Duodenal mucosa (tissue), 2 donors: ENCODE results near the gene NFKB1.

Experiments
- H3K27ac ChIP-seq: one replicate; pipeline ENCODE4 v1.7.0; 2013; ENCODE audit warnings: low read depth, low read length
- H3K27me3 ChIP-seq, 2 donors: one replicate each; pipeline ENCODE4 v1.7.0; 2013; ENCODE audit warnings: low read length in 2 of 2, control low read depth in 1 of 2; ENCODE audit not compliant: insufficient read depth in 2 of 2, control insufficient read depth in 1 of 2
- H3K36me3 ChIP-seq, 2 donors: one replicate each; pipeline ENCODE4 v1.7.0; 2013; ENCODE audit warnings: low read length in 2 of 2, control low read depth in 1 of 2; ENCODE audit not compliant: insufficient read depth in 2 of 2, control insufficient read depth in 1 of 2
- H3K4me1 ChIP-seq, 2 donors: one replicate each; pipeline ENCODE4 v1.7.0; 2013; ENCODE audit warnings: low read length in 2 of 2, control low read depth in 1 of 2; ENCODE audit not compliant: insufficient read depth in 2 of 2, control insufficient read depth in 1 of 2
- H3K4me3 ChIP-seq, 2 donors: one replicate each; pipeline ENCODE4 v1.7.0; 2013; ENCODE audit warnings: low read length in 2 of 2, low read depth in 1 of 2
- H3K9ac ChIP-seq, 2 donors: one replicate each; pipeline ENCODE4 v1.7.0; 2013; ENCODE audit warnings: low read length in 2 of 2, low read depth in 1 of 2
- H3K9me3 ChIP-seq, 2 donors: one replicate each; pipeline ENCODE4 v1.7.0; 2013; ENCODE audit warnings: low read length in 2 of 2, control low read depth in 1 of 2; ENCODE audit not compliant: control insufficient read depth in 1 of 2

The NFKB1 gene, protein sequence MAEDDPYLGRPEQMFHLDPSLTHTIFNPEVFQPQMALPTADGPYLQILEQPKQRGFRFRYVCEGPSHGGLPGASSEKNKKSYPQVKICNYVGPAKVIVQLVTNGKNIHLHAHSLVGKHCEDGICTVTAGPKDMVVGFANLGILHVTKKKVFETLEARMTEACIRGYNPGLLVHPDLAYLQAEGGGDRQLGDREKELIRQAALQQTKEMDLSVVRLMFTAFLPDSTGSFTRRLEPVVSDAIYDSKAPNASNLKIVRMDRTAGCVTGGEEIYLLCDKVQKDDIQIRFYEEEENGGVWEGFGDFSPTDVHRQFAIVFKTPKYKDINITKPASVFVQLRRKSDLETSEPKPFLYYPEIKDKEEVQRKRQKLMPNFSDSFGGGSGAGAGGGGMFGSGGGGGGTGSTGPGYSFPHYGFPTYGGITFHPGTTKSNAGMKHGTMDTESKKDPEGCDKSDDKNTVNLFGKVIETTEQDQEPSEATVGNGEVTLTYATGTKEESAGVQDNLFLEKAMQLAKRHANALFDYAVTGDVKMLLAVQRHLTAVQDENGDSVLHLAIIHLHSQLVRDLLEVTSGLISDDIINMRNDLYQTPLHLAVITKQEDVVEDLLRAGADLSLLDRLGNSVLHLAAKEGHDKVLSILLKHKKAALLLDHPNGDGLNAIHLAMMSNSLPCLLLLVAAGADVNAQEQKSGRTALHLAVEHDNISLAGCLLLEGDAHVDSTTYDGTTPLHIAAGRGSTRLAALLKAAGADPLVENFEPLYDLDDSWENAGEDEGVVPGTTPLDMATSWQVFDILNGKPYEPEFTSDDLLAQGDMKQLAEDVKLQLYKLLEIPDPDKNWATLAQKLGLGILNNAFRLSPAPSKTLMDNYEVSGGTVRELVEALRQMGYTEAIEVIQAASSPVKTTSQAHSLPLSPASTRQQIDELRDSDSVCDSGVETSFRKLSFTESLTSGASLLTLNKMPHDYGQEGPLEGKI

DNA sequence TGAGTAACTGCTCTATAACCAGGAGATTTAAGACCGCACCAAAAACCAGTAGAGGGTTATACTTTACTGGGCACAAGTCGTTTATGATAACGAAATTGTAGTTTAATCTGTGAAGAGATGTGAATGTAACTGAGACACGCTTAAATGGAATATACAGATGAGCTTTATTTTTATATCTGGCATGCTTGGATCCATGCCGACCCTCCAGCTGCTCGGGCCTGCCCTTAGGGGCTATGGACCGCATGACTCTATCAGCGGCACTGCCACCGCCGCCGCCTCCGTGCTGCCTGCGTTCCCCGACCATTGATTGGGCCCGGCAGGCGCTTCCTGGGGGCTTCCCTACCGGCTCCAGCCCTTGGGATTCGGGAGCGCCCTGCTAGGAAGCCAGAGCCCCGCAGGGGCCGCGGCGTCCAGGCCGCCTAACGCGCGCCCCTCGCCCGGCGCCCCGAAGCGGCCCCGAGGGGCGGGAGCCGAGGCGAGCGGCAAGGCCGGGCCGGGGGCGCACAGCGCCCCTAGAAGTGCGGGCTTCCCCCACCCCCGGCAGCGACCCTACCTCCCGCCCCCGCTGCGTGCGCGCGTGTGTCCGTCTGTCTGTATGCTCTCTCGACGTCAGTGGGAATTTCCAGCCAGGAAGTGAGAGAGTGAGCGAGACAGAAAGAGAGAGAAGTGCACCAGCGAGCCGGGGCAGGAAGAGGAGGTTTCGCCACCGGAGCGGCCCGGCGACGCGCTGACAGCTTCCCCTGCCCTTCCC, at the start of gene NFKB1:
NFKB1 (plus strand) TSS at position 664 of the 751 bp plus-strand sequence. CDS start 24,160 bp downstream, outside the sequence.
- H3K36me3 ChIP-seq = no peaks in the 10 kb centered on the region
- H3K4me3 ChIP-seq = peak within 1 kb of the TSS; percentile 82 to 95
- peak within 1 kb of the TSS; percentile 96 for H3K27ac ChIP-seq
- H3K9me3 ChIP-seq = no peaks in the 10 kb centered on the region
- H3K4me1 ChIP-seq = peaks cover 23 to 31% of the 10 kb centered on the region in 2 donors
- H3K27me3 ChIP-seq = no peaks in the 10 kb centered on the region
- peak within 1 kb of the TSS; percentile 84 to 90 for H3K9ac ChIP-seq

DNA sequence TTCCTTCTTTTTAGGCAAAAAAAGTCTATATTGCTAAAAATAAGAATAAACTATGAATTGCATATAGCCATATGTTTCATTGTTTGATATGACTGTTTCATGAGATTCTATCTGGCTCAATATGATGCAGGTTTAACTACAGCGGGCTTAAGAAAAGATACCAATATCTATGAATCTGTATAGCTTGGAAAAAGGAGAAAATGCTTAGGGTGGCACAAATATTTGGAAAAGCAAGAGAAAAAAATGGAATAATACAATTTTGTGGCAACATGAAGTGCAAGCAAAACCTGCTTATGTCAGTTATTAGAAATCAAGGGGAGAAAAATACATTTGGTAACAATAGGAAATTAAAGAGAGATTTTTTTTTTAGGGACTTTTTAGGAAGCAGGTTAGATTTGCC, 48.3 kb upstream of the NFKB1 start:
- H3K36me3 ChIP-seq = no peaks in the 10 kb centered on the region
- H3K27me3 ChIP-seq = no peaks in the 10 kb centered on the region
- H3K27ac ChIP-seq = no peak overlapping the region
- no peak overlapping the region for H3K9ac ChIP-seq
- H3K9me3 ChIP-seq = no peaks in the 10 kb centered on the region
- peaks cover 8 to 10% of the 10 kb centered on the region in 2 donors for H3K4me1 ChIP-seq
- no peak overlapping the region for H3K4me3 ChIP-seq

DNA sequence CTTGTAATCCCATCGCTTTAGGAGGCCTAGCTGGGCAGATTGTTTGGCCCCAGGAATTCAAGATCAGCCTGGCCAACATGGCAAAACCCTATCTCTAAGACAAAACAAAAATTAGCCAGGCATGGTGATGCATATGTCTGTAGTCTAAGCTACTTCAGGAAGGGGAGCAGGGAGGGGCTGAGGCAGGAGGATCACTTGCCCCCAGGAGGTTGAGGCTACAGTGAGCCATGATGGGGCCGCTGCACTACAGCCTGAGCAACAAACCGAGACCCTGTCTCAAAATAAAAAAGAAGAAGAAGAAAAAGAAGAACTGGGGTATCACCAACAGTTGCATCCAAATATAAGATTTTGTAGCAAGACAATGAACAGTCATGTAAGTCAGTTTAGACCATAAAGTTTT, 47.3 kb upstream of the NFKB1 start:
- H3K9me3 ChIP-seq = no peaks in the 10 kb centered on the region
- H3K9ac ChIP-seq = no peak overlapping the region
- H3K4me3 ChIP-seq = no peak overlapping the region
- no peaks in the 10 kb centered on the region for H3K36me3 ChIP-seq
- peaks cover 8 to 10% of the 10 kb centered on the region in 2 donors for H3K4me1 ChIP-seq
- no peaks in the 10 kb centered on the region for H3K27me3 ChIP-seq
- no peak overlapping the region for H3K27ac ChIP-seq

DNA sequence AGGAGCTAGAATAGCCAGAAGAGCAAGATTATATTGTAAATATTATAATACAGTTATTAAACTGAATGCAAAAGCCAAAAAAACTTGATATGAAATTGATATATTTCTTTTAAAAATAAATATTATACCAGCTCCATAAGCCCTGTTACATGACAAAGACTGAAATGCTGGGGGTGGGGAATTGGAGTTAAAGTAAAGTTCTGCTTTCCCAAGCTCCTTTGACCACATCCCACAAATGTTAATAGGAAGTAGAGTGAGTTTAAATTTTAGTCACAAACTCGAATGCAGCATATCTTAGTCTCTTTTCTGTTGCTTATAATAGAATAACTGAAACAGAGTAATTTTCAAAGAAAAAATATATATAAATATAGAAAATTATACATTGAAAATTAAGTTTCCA, 46.9 kb upstream of the NFKB1 start:
- Histone ChIP-seq H3K27me3 (no peaks in the 10 kb centered on the region), H3K9me3 (no peaks in the 10 kb centered on the region), H3K36me3 (no peaks in the 10 kb centered on the region), H3K4me3 (no peak overlapping the region), H3K9ac (no peak overlapping the region), H3K4me1 (peaks cover 8 to 10% of the 10 kb centered on the region in 2 donors), H3K27ac (no peak overlapping the region)

DNA sequence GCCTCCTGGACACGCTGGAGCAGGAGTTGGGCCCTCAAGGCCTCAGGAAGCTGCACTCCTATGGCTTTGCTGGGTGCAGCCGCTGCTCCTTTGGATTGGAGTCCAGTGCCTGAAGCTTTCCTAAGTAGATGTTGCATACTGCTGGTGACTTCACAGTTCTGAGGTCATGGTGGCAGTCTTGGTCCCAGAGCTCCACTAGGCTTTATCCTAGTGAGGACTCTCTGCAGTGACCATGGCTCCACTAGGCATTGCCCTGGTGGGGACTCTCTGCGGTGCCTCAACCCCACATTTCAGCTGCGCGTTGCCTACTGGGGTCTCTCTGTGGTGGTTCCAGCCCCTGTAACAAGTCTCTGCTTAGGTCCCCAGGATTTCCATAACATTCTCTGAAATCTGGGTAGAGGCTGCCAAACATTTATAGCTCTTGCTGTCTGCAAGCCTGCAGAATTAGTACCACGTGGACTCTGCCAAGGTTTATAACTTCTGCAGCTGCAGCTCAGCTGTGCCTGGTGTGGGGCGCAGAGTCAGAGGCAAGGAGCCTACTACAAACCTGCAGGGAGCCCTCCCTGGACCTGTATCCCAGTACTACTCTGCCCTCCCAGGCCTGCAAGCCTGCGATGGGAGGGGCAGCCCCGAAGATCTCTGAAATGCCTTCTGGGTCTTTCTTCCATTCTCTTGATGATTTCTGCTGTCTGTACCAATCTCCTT, 46.0 kb upstream of the NFKB1 start:
- H3K36me3 ChIP-seq = no peaks in the 10 kb centered on the region
- no peak overlapping the region for H3K27ac ChIP-seq
- no peak overlapping the region for H3K4me3 ChIP-seq
- no peaks in the 10 kb centered on the region for H3K27me3 ChIP-seq
- H3K9ac ChIP-seq = no peak overlapping the region
- H3K4me1 ChIP-seq = peaks cover 8 to 10% of the 10 kb centered on the region in 2 donors
- H3K9me3 ChIP-seq = no peaks in the 10 kb centered on the region

DNA sequence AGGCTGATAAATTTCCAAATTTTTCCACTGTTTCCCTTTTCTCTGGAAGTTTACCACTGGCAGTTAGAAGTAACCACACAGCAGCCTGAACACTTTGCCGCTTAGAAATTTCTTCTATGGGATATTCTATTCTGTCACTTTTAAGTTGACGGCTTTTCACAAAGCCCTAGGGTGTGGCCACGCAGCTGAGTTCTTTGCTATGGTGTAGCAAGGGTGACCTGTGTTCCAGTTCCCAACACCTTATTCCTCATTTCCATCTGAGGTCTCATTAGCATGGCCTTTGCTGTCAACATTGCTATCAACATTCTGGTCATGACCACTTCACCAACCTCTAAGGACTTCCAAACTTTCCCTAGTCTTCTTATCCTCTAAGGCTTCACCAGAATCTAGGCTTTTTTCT, 45.4 kb upstream of the NFKB1 start:
- Histone ChIP-seq H3K27me3 (no peaks in the 10 kb centered on the region), H3K9ac (no peak overlapping the region), H3K36me3 (no peaks in the 10 kb centered on the region), H3K4me1 (peaks cover 8 to 10% of the 10 kb centered on the region in 2 donors), H3K4me3 (no peak overlapping the region), H3K9me3 (no peaks in the 10 kb centered on the region), H3K27ac (no peak overlapping the region)

DNA sequence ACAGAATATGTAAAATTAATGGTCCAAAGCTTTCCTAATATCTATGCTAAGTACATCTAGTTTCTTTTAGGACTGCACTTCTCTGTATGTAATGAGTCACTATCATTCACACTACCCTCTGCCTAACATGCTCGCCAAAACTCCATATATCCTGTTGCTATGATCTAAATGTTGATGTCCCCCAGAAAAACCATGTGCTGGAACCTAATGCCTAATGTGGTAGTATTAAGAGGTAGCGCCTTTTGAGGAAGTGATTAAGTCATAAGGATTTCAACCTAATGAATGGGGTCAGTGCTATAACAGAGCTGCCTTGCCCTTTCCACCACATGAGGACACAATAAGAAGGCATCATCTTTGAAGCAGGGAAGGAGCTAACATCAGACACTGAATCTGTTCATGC, 34.9 kb upstream of the NFKB1 start:
- H3K9ac ChIP-seq = no peak overlapping the region
- no peak overlapping the region for H3K4me3 ChIP-seq
- H3K36me3 ChIP-seq = no peaks in the 10 kb centered on the region
- no peak overlapping the region for H3K27ac ChIP-seq
- no peaks in the 10 kb centered on the region for H3K4me1 ChIP-seq
- H3K9me3 ChIP-seq = no peaks in the 10 kb centered on the region
- no peaks in the 10 kb centered on the region for H3K27me3 ChIP-seq

DNA sequence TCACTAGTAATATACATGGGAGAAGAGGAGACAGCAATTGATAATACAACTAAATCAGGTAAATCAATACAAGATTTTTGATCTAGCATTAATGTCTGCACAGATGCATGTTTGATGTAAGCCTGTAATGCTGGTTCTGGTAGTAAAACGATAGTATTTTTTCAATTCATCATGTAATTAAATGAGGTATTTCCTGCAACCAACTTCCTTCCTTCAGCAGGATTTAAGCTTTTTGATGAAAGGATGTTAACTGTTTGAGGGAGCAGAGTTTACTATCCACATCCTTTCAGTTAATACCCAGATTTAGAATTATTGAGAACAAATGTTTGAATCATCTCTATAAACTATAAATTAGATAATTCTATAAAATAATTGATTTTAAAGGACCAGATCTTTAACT, 31.4 kb upstream of the NFKB1 start:
- Histone ChIP-seq H3K9ac (no peak overlapping the region), H3K4me1 (peaks cover 2 to 3% of the 10 kb centered on the region in 2 donors), H3K4me3 (no peak overlapping the region), H3K27me3 (no peaks in the 10 kb centered on the region), H3K9me3 (no peaks in the 10 kb centered on the region), H3K27ac (no peak overlapping the region), H3K36me3 (no peaks in the 10 kb centered on the region)

DNA sequence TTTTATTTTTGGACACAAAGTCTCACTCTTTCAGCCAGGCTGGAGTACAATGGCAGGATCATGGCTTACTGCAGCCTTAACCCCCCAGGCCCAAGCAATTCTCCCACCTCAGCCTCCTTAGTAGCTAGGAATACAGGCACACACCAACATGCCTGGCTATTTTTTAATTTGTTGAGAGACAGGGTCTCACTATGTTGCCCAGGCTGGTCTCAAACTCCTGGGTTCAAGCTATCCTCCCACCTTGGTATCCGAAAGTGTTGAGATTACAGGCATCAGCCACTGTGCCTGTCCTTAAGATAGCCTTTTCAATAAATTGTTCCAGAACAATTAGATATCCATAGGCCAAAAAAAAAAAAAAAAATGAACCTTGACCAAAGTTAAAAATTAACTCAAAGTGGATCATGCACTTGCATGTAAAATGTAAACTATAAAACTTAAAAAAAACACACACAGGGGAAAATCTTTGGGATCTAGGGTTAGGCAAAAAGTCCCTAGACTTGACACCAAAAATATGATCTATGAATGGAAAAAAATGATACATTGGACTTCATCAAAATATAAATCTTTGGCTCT, 28.6 kb upstream of the NFKB1 start:
- no peaks in the 10 kb centered on the region for H3K36me3 ChIP-seq
- H3K27me3 ChIP-seq = no peaks in the 10 kb centered on the region
- H3K4me3 ChIP-seq = no peak overlapping the region
- H3K9me3 ChIP-seq = no peaks in the 10 kb centered on the region
- peaks cover 2 to 3% of the 10 kb centered on the region in 2 donors for H3K4me1 ChIP-seq
- H3K27ac ChIP-seq = no peak overlapping the region
- H3K9ac ChIP-seq = no peak overlapping the region
